ENCODE data around the gene SLF2.

Gene SLF2, protein sequence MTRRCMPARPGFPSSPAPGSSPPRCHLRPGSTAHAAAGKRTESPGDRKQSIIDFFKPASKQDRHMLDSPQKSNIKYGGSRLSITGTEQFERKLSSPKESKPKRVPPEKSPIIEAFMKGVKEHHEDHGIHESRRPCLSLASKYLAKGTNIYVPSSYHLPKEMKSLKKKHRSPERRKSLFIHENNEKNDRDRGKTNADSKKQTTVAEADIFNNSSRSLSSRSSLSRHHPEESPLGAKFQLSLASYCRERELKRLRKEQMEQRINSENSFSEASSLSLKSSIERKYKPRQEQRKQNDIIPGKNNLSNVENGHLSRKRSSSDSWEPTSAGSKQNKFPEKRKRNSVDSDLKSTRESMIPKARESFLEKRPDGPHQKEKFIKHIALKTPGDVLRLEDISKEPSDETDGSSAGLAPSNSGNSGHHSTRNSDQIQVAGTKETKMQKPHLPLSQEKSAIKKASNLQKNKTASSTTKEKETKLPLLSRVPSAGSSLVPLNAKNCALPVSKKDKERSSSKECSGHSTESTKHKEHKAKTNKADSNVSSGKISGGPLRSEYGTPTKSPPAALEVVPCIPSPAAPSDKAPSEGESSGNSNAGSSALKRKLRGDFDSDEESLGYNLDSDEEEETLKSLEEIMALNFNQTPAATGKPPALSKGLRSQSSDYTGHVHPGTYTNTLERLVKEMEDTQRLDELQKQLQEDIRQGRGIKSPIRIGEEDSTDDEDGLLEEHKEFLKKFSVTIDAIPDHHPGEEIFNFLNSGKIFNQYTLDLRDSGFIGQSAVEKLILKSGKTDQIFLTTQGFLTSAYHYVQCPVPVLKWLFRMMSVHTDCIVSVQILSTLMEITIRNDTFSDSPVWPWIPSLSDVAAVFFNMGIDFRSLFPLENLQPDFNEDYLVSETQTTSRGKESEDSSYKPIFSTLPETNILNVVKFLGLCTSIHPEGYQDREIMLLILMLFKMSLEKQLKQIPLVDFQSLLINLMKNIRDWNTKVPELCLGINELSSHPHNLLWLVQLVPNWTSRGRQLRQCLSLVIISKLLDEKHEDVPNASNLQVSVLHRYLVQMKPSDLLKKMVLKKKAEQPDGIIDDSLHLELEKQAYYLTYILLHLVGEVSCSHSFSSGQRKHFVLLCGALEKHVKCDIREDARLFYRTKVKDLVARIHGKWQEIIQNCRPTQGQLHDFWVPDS

GRCh38 chr10:100912605-100913469 is at the start of gene SLF2:
SLF2 (plus strand) TSS chr10:100912963; CDS start chr10:100913111, 148 bp downstream.
- peak; percentile 92 for DNase-seq (ENCODE audit: low read depth in 2 of 2)

- DNase-seq (ENCODE audit: low read depth in 2 of 2), result no peak
Measured at GRCh38 chr10:100863433-100863832, 49.3 kb upstream of the SLF2 start.

- DNase-seq (ENCODE audit: low read depth in 2 of 2), result no peak
Measured at GRCh38 chr10:100864036-100864885, 48.5 kb upstream of the SLF2 start.

GRCh38 chr10:100864978-100865377 is 47.8 kb upstream of the SLF2 start:
- DNase-seq (ENCODE audit: low read depth in 2 of 2), result no peak

DNA sequence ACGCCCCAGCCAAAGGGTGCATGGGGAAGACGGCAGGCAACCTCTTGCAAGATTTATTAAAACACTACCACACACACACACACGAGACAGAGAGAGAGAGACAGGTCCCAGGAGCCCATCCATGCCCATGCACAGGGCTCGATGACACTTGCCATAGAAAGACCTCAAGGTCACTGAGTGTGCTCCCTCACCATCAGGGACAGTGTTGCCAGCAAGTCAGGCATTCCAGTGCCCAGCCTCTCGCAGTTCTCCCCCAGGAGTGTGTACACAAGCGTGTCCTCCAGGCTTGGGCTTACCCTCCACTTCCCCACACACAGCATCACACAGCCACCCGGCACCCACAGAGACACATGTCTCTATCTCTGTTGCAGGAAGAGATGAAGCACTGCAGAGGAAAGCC is 46.8 kb upstream of the SLF2 start:
- no peak for DNase-seq (ENCODE audit: low read depth in 2 of 2)

DNA sequence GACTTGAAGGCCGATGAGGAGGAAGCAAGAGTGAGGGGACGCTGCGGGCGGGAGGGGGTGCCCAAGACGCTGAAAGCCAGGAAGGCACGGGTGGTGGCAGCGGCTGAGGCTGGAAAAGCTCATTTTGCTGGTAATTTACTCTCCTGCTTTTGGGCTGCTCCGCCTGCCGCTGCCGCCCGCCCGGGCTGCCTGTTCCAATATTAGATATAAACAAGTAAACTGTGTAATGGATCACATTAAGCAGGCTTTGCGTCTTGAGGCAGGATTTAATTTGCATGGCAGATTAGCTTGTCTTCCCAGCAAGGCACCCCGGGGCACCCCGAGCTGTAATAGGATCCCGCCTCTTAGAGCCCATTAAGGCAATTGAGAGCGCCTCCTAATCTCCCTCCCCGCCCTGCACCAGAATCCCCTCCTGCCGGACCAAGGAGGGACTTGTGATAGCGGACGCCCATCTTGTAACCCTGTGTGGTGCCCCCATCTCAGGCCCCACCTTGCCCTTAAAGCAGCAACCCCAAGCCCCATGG is 46.1 kb upstream of the SLF2 start:
- no peak for DNase-seq (ENCODE audit: low read depth in 2 of 2)

DNA sequence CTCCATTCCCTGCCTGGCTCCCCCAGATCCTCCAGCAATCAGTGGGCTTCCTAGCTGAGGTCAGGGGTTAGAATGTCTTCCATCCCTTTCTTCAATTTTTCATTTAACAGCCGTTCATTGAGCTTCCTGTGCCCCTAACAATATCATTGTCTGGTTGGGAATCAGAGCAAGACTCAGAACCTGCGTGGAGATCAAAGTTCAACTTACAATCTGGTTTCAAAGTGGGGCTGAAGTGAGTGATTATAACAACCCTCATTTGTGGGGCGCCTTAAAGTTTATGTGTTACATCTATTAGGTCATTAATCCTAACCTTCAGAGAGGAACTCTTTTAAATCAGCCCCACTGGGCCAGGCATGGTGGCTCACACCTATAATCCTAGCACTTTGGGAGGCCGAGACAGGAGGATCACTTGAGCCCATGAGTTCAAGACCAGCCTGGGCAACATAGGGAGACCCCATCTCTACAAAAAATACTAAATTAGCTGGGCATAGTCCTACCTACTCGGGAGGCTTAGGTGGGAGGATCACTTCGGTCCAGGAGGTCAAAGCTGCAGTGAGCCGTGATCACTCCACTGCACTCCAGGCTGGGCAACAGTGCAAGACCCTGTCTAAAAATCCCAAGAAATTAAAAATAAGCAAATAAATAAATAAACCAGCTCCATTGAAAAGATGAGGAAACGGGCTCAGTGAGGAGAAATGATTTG is 45.4 kb upstream of the SLF2 start:
- no peak for DNase-seq (ENCODE audit: low read depth in 2 of 2)

DNA sequence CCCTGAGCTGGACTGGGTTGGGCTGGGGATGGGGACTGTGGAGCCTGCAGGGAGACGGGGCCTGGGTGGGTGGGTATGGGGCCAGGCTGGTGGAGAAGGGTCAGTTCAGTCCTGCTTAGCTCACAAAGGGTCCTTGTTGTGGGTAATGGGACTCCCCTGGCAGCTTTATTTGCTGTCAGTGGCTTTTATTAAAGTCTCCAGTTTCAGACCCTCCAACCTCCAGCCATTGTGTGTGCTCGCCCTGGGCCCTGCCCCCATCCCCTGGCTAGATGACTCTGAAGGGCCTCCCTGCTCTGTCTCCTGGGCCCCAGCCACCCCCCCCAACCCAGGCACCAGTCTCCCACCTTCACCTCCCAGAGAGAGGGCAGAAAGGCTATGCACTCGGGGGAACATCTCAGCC is 44.4 kb upstream of the SLF2 start:
- no peak for DNase-seq (ENCODE audit: low read depth in 2 of 2)

DNA sequence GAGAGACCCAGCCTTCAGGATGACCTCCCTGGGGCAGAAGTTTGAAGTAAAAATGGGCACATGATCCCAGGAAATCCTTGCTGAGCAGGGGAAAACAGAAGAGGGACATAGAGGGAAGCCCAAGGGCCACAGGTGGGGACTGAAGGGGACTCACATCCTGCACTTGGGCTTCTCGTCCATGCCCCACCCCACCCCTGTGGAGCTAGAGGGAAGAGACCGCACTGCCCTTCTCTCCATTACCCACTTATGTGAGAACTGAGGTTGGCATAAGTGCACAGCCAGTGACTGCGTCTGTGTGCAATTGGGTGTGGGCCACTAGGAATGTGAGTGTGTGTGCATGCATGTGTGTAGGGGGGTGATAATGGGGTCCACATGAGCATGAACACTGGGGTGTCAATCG is 43.4 kb upstream of the SLF2 start:
- DNase-seq (ENCODE audit: low read depth in 2 of 2), result no peak

DNA sequence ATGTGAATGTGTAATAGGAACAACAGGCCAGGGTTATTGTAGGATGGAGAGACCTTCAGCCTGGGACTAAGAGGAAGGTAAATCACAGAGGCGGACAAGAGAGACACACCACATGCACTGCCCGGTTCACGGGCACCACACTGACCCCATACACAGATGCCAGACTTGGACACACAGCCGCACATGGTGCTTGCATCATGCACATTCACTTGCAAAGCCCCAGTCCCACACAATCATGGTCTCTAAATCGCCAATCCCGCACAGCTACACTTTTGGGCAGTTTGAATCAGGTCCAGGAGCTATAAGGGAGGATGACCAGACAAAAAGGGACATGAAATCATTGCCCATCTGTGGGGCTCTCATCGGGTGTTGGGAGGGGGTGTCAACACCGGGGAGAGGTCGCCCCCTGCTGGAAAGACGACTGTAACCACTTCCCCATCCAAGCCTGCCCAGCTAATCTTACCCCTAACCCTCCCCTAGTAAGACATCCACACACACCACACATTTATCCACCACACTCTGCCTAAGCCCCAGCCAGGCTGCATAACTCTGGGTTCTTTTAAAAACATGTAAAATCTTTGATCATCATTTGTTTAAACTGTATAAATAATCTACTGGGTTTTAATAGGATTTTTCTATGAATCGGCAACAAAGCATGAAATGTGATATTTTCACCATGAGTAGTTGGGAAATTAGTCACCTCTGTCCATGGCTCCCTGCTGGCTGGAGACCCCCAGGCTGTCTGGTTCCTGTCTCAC is 40.5 kb upstream of the SLF2 start:
- peak; percentile 10 to 12 for DNase-seq (ENCODE audit: low read depth in 2 of 2)

- DNase-seq (ENCODE audit: low read depth in 2 of 2), result no peak
Measured at GRCh38 chr10:100873146-100873826, 39.5 kb upstream of the SLF2 start.

- no peak for DNase-seq (ENCODE audit: low read depth in 2 of 2)
Measured at GRCh38 chr10:100873827-100874326, 38.9 kb upstream of the SLF2 start.

DNA sequence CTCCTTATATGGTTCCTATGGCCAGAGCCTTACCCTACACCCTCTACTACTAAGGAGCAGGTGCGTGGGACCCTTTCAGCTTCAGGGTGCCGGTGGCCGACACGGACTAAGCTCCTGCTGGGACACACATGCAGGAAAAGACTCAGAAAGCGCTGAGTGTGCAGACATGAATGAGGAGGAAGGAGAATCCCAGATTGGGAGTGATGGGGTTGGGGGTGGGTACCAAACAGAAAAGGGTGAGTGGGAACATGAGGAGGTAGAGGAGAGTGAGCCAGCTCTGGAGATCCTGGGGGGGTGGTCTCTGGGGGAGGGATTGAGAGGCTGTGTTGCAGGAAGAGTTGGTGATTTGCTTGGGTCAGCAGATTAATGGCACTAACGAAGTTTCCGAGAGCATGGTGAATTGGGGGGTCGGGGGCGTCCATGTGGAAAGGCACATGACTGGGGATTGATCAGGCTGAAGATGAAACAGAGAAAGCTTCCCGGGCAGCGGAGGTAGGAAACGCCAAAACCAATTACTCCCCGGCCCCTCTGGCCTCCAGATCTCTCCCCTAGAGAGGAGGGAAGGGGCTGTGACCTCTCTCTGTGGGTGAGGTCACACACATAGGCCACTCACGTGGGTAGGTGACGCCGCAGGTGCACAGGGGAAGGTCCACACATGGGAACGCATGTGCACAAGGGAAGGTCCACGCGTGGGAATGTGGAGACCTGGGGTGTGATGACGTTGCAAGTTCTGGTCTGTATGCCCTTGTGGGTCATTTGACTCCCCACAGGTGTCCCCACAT is 37.9 kb upstream of the SLF2 start:
- DNase-seq (ENCODE audit: low read depth in 2 of 2), result no peak

DNA sequence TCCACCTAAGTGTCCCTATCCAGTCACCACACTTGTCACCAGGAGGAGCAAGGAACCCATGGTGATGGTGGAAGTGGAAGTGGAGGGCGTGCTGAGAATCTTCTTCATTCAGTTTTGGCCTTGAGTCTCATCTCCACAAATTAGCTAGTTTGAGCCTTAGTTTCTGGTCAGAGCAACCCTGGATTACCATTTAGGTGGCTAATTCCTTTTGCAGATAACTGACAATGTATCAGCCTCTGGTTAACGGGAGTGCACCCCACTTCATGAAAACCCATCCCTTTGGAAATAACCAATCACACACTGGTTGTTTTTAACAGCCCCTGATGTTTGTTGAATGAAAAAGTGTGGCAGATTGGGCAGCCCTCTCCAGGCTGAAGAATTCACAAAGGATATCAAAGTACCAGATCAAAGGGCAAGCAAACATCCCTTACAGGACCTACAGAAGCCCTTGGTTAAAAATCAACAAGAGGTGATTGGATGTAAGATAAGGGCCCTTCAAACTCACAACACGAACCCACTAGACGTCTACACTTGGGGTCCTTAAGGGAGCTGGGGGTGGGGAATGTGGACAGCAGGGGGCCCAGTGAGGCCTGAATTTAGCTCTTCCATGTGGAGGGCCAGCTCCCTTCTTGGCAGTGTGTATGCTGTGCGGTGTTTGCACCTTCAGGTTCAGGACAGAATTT is 37.1 kb upstream of the SLF2 start:
- DNase-seq (ENCODE audit: low read depth in 2 of 2), result no peak

DNA sequence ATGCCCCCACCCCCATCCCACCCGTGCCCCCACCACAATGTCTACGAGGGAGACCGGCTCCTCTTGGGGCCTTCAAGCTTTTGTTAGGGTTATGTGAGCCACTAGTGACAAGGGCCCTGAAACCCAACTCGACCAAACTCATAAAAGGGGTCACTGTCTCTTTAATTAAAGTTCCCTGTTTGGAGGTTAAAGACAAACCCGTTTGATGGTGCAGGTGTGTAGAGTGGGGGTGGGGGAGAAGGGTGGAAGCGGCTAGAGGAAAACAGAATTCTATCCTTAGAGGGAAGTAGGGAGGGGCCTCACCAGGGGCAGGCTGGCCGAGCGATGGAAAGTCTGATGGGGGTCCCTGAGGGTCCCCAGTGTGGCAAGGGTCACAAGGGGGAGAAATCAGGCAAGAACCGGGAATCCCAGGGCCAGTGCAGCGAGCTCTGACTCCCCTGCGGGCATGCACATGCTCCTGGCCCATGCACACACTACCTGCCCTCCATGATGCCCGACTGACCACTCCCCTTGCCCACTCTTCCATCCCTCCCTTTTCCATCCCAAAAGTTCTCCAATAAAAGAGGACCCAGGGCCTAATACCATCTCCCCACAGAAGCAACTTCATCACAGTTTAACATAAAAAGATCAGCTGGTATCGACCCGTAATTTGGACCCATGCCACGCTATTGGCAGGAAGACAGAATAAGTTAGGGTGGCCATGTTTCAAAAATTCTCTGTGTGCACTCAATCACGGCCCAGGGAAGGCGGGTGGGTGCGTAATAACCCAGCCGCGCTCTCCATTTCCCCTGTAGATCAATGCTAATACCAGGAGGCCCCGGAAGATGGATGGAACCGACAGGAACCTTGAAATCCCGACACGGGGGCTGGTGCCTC is 35.9 kb upstream of the SLF2 start:
- DNase-seq (ENCODE audit: low read depth in 2 of 2), result no peak

GRCh38 chr10:100877461-100877850 is 35.3 kb upstream of the SLF2 start:
- no peak for DNase-seq (ENCODE audit: low read depth in 2 of 2)
